Inferior parietal cortex (tissue), 1 donor: ENCODE results near the gene GPER1.

ENCODE experiments used
- DNase-seq: peaks from one replicate; pipeline ENCODE4 v3.0.0-alpha.2; 2016; ENCODE audit errors: extremely low spot score

Gene GPER1

GRCh38 chr7:1087465-1087814 is 473 bp upstream of the GPER1 start:
- no peak for DNase-seq

- no peak for DNase-seq
Measured at GRCh38 chr7:1090236-1090635, 2.3 kb downstream of the GPER1 start.

- DNase-seq, result no peak
Measured at GRCh38 chr7:1090686-1091643, 3.1 kb downstream of the GPER1 start.

GRCh38 chr7:1091644-1092027 is 3.7 kb downstream of the GPER1 start:
- DNase-seq, result no peak

- DNase-seq, result no peak
Measured at GRCh38 chr7:1092161-1092632, 4.3 kb downstream of the GPER1 start.

- DNase-seq, result no peak
Measured at GRCh38 chr7:1092806-1093501, 5.0 kb downstream of the GPER1 start.

GRCh38 chr7:1093502-1093843 is 5.6 kb downstream of the GPER1 start:
- DNase-seq, result no peak

- no peak for DNase-seq
Measured at GRCh38 chr7:1093916-1094508, 6.1 kb downstream of the GPER1 start.

- DNase-seq, result no peak
Measured at GRCh38 chr7:1094870-1095269, 7.0 kb downstream of the GPER1 start.

GRCh38 chr7:1095621-1096155 is 7.8 kb downstream of the GPER1 start:
- DNase-seq, result no peak

- DNase-seq, result no peak
Measured at GRCh38 chr7:1096156-1097119, 8.5 kb downstream of the GPER1 start.

GRCh38 chr7:1097120-1097504 is 9.2 kb downstream of the GPER1 start:
- no peak for DNase-seq

GRCh38 chr7:1098243-1099153 is 10.6 kb downstream of the GPER1 start:
- no peak for DNase-seq

GRCh38 chr7:1099154-1099542 is 11.2 kb downstream of the GPER1 start:
- no peak for DNase-seq

- no peak for DNase-seq
Measured at GRCh38 chr7:1099637-1100036, 11.7 kb downstream of the GPER1 start.

- DNase-seq, result no peak
Measured at GRCh38 chr7:1100386-1100785, 12.5 kb downstream of the GPER1 start.

- no peak for DNase-seq
Measured at GRCh38 chr7:1100834-1101562, 13.1 kb downstream of the GPER1 start.

- no peak for DNase-seq
Measured at GRCh38 chr7:1101563-1102431, 13.9 kb downstream of the GPER1 start.
